Measurements from ENCODE around the gene MFSD6L.

MFSD6L gene

GRCh38 chr17:8758137-8758596 lies 41.0 kb downstream of the MFSD6L start, which contains the start of gene SPDYE4:
TSS of gene SPDYE4 (minus strand) at chr17:8758546. CDS start at chr17:8758382, 164 bp downstream.
- peaks cover 0 to 2% of the 10 kb centered on the region in 2 donors for H3K9me3 Mint-ChIP-seq
- H3K4me1 Mint-ChIP-seq (ENCODE audit: low read depth in 2 of 2), result no peaks in the 10 kb centered on the region
- no peak within 1 kb of the TSS for H3K27ac Mint-ChIP-seq
- peaks cover 54 to 68% of the 10 kb centered on the region in 2 donors for H3K27me3 Mint-ChIP-seq
- no peak within 1 kb of the TSS for H3K4me3 Mint-ChIP-seq
- ATAC-seq (replicated peaks), result no peak
- DNase-seq, result no peak
- no peaks in the 10 kb centered on the region for H3K36me3 Mint-ChIP-seq (ENCODE audit: insufficient read depth)

- H3K4me1 Mint-ChIP-seq (ENCODE audit: low read depth in 2 of 2), result no peaks in the 10 kb centered on the region
- H3K9me3 Mint-ChIP-seq, result peaks cover 0 to 2% of the 10 kb centered on the region in 2 donors
- H3K4me3 Mint-ChIP-seq, result no peak overlapping the region
- peaks cover 51 to 64% of the 10 kb centered on the region in 2 donors for H3K27me3 Mint-ChIP-seq
- ATAC-seq (replicated peaks) (no peak), DNase-seq (no peak)
- no peak overlapping the region for H3K27ac Mint-ChIP-seq
- no peaks in the 10 kb centered on the region for H3K36me3 Mint-ChIP-seq (ENCODE audit: insufficient read depth)
Measured at GRCh38 chr17:8757189-8757588, 42.0 kb downstream of the MFSD6L start.

GRCh38 chr17:8755590-8756255 lies 43.4 kb downstream of the MFSD6L start:
- Mint-ChIP-seq H3K4me1 (ENCODE audit: low read depth in 2 of 2) (no peaks in the 10 kb centered on the region), H3K36me3 (ENCODE audit: insufficient read depth) (no peaks in the 10 kb centered on the region), H3K4me3 (no peak overlapping the region), H3K27me3 (peaks cover 42 to 54% of the 10 kb centered on the region in 2 donors), H3K27ac (no peak overlapping the region), H3K9me3 (no peaks in the 10 kb centered on the region)
- DNase-seq (no peak), ATAC-seq (replicated peaks) (no peak)

GRCh38 chr17:8754890-8755289 lies 44.3 kb downstream of the MFSD6L start:
- H3K36me3 Mint-ChIP-seq (ENCODE audit: insufficient read depth), result no peaks in the 10 kb centered on the region
- no peak overlapping the region for H3K27ac Mint-ChIP-seq
- no peak for ATAC-seq (replicated peaks)
- no peak for DNase-seq
- no peaks in the 10 kb centered on the region for H3K9me3 Mint-ChIP-seq
- H3K27me3 Mint-ChIP-seq, result peaks cover 42 to 53% of the 10 kb centered on the region in 2 donors
- H3K4me3 Mint-ChIP-seq, result no peak overlapping the region
- H3K4me1 Mint-ChIP-seq (ENCODE audit: low read depth in 2 of 2), result no peaks in the 10 kb centered on the region

GRCh38 chr17:8753976-8754440 lies 45.2 kb downstream of the MFSD6L start:
- H3K4me3 Mint-ChIP-seq, result no peak overlapping the region

GRCh38 chr17:8753136-8753975 lies 45.8 kb downstream of the MFSD6L start:
- no peaks in the 10 kb centered on the region for H3K4me1 Mint-ChIP-seq (ENCODE audit: low read depth in 2 of 2)
- H3K27me3 Mint-ChIP-seq, result peaks cover 41 to 51% of the 10 kb centered on the region in 2 donors
- H3K27ac Mint-ChIP-seq, result no peak overlapping the region
- no peaks in the 10 kb centered on the region for H3K9me3 Mint-ChIP-seq
- no peaks in the 10 kb centered on the region for H3K36me3 Mint-ChIP-seq (ENCODE audit: insufficient read depth)
- ATAC-seq (replicated peaks) (no peak), DNase-seq (no peak)
- no peak overlapping the region for H3K4me3 Mint-ChIP-seq

More at GRCh38 chr17:8753976-8754440, 45.2 kb downstream of the MFSD6L start:
- no peak for DNase-seq
- Mint-ChIP-seq H3K4me1 (ENCODE audit: low read depth in 2 of 2) (no peaks in the 10 kb centered on the region), H3K36me3 (ENCODE audit: insufficient read depth) (no peaks in the 10 kb centered on the region), H3K27ac (no peak overlapping the region), H3K27me3 (peaks cover 42 to 53% of the 10 kb centered on the region in 2 donors), H3K9me3 (no peaks in the 10 kb centered on the region)
- ATAC-seq (replicated peaks), result no peak

- Mint-ChIP-seq H3K4me3 (no peak overlapping the region), H3K27me3 (peaks cover 10 to 16% of the 10 kb centered on the region in 2 donors), H3K27ac (no peak overlapping the region), H3K9me3 (no peaks in the 10 kb centered on the region), H3K36me3 (ENCODE audit: insufficient read depth) (peaks cover 11% of the 10 kb centered on the region), H3K4me1 (ENCODE audit: low read depth in 2 of 2) (peaks cover 4 to 8% of the 10 kb centered on the region in 2 donors)
- no peak for DNase-seq
- no peak for ATAC-seq (replicated peaks)
Measured at GRCh38 chr17:8749616-8750015, 49.5 kb downstream of the MFSD6L start.

- Mint-ChIP-seq H3K4me1 (ENCODE audit: low read depth in 2 of 2) (peaks cover 10 to 14% of the 10 kb centered on the region in 2 donors), H3K9me3 (no peaks in the 10 kb centered on the region), H3K36me3 (ENCODE audit: insufficient read depth) (peaks cover 16% of the 10 kb centered on the region), H3K4me3 (no peak overlapping the region), H3K27me3 (peaks cover 0 to 6% of the 10 kb centered on the region in 2 donors), H3K27ac (no peak overlapping the region)
- ATAC-seq (replicated peaks) (no peak), DNase-seq (no peak)
Measured at GRCh38 chr17:8747742-8748141, 51.4 kb downstream of the MFSD6L start.
